Breast epithelium (tissue), 3 donors: Measurements from ENCODE around the gene C11orf24.

Experiments used
- POLR2AphosphoS5 ChIP-seq, 3 donors: sonication (generic); formaldehyde crosslinking; IDR thresholded peaks; one replicate each; pipeline ENCODE4 v1.6.1; 2017; ENCODE audit warnings: antibody characterized with exemption in 3 of 3
- TF ChIP-seq, protein P1 (sequence below), 3 donors: fragments of 450-650 bp; IDR thresholded peaks; one replicate each; pipeline ENCODE4 v1.5.1; 2016 to 2017; ENCODE audit warnings: antibody characterized with exemption in 3 of 3, mild to moderate bottlenecking in 3 of 3, moderate library complexity in 3 of 3

DNA sequence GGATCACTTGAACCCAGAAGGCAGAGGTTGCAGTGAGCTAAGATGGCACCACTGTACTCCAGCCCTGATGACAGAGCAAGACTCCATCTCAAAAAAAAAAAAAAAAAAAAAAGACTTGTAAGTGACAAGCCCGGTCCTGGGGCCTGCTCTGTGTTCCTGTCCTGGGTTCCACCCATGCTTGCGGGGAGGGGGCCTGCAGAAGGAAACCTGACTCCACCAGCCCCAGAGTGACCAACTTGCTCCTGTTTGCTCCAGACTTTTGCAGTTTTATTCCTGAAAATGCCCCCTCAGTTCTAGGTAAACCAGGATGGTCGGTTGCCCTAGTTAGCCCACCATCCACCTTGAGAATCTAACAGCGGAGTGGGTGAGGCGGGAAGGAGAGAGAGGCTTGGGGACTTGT lies 30.5 kb upstream of the C11orf24 start:
- TF ChIP-seq, protein P1, sequence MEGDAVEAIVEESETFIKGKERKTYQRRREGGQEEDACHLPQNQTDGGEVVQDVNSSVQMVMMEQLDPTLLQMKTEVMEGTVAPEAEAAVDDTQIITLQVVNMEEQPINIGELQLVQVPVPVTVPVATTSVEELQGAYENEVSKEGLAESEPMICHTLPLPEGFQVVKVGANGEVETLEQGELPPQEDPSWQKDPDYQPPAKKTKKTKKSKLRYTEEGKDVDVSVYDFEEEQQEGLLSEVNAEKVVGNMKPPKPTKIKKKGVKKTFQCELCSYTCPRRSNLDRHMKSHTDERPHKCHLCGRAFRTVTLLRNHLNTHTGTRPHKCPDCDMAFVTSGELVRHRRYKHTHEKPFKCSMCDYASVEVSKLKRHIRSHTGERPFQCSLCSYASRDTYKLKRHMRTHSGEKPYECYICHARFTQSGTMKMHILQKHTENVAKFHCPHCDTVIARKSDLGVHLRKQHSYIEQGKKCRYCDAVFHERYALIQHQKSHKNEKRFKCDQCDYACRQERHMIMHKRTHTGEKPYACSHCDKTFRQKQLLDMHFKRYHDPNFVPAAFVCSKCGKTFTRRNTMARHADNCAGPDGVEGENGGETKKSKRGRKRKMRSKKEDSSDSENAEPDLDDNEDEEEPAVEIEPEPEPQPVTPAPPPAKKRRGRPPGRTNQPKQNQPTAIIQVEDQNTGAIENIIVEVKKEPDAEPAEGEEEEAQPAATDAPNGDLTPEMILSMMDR (IDR thresholded peaks at IDR 0.05): no peak
- no peak for TF ChIP-seq POLR2AphosphoS5 (IDR thresholded peaks at IDR 0.05)
